ENCODE measurements around the gene ZNF512. TPM values are rescaled to one million over a fixed set of nuclear protein-coding genes. Genes with fewer than 3 reads are reported as not detected.
"Not testable (repeated sequence)": the region's sequence is repeated elsewhere in the genome, so short reads cannot be mapped to it uniquely, and the experiment has no call there.

The ZNF512 gene
- total and polyA plus RNA-seq, 10 donors: 16.7 to 61.8 (median 37.4) TPM

- intact Hi-C loops (cut with DNase I; ENCODE audit: low total_unique reads): no loop called here
- TF ChIP-seq, protein P1, sequence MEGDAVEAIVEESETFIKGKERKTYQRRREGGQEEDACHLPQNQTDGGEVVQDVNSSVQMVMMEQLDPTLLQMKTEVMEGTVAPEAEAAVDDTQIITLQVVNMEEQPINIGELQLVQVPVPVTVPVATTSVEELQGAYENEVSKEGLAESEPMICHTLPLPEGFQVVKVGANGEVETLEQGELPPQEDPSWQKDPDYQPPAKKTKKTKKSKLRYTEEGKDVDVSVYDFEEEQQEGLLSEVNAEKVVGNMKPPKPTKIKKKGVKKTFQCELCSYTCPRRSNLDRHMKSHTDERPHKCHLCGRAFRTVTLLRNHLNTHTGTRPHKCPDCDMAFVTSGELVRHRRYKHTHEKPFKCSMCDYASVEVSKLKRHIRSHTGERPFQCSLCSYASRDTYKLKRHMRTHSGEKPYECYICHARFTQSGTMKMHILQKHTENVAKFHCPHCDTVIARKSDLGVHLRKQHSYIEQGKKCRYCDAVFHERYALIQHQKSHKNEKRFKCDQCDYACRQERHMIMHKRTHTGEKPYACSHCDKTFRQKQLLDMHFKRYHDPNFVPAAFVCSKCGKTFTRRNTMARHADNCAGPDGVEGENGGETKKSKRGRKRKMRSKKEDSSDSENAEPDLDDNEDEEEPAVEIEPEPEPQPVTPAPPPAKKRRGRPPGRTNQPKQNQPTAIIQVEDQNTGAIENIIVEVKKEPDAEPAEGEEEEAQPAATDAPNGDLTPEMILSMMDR (IDR thresholded peaks at IDR 0.05 in 8 of 11, conservative IDR thresholded peaks at IDR 0.05 in 3 of 11): peak in 1 of 11 experiments; percentile 12
- peak in 1 of 3 donors; percentile 27 for TF ChIP-seq POLR2A (IDR thresholded peaks at IDR 0.05)
- peak; percentile 83 to 86 (median 85) for TF ChIP-seq POLR2AphosphoS5 (IDR thresholded peaks at IDR 0.05)
- no peaks in the 10 kb centered on the region for H3K9me3 ChIP-seq
- peak within 1 kb of the TSS; percentile 73 to 91 (median 81) for H3K4me3 ChIP-seq
- DNase-seq: peak; percentile 97
- no peaks in the 10 kb centered on the region for H3K27me3 ChIP-seq (replicated peaks in 1 of 7)
- WGBS, 5 donors: 1% methylated on average over 40 to 44 of the region's 44 CpGs
- H3K27ac ChIP-seq: peak within 1 kb of the TSS; percentile 44 to 88 (median 74)
- H3K36me3 ChIP-seq: peaks cover 0 to 50% (median 38%) of the 10 kb centered on the region in 6 donors
- peaks cover 13 to 58% (median 36%) of the 10 kb centered on the region in 6 donors for H3K4me1 ChIP-seq
Measured at GRCh38 chr2:27628767-27629709, 46.2 kb downstream of the ZNF512 start, which contains the start of the genes CCDC121 and GPN1. CCDC121 (minus strand) TSS chr2:27629012; CDS start chr2:27627799, 1,213 bp downstream. GPN1 (plus strand) TSS chr2:27629050; CDS start chr2:27629059, 9 bp downstream.

DNA sequence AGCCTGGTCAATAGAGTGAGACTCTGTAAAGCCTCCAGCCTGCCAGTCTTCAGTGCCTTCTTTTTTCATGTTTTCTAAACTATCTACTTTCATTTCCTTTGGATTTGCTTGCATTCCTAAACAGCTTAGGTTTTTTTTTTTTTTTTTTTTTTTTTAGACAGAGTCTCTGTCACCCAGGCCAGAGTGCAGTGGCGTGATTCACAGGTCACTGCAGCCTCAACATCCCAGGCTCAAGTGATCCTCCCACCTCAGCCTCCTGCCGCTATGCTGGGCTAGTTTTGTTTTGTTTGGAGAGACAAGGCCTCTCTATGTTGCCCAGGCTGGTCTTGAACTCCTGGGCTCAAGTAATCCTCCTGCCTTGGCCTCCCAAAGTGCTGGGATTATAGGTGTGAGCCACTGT, 47.4 kb downstream of the ZNF512 start:
- H3K36me3 ChIP-seq: peaks cover 4 to 53% (median 44%) of the 10 kb centered on the region in 6 donors
- H3K27ac ChIP-seq; DNase-seq; H3K27me3 ChIP-seq (replicated peaks in 1 of 7); intact Hi-C loops (cut with DNase I; ENCODE audit: low total_unique reads); H3K9me3 ChIP-seq: not testable (repeated sequence)
- peaks cover 13 to 58% (median 36%) of the 10 kb centered on the region in 6 donors for H3K4me1 ChIP-seq
- H3K4me3 ChIP-seq: peak overlapping the region in 2 of 8 donors; percentile 81 to 91
- 92 to 100% (median 98%) methylated on average over 2 of the region's 2 CpGs for WGBS, 5 donors

- peaks cover 4 to 93% (median 83%) of the 10 kb centered on the region in 6 donors for H3K36me3 ChIP-seq
- 94 to 98% (median 94%) methylated on average over 2 of the region's 2 CpGs for WGBS, 5 donors
- peaks cover 8 to 32% (median 14%) of the 10 kb centered on the region in 6 donors for H3K4me1 ChIP-seq
- no peak for TF ChIP-seq POLR2AphosphoS5 (IDR thresholded peaks at IDR 0.05)
- TF ChIP-seq, protein P1 (IDR thresholded peaks at IDR 0.05 in 8 of 11, conservative IDR thresholded peaks at IDR 0.05 in 3 of 11): no peak
- TF ChIP-seq POLR2A (IDR thresholded peaks at IDR 0.05): no peak
- H3K9me3 ChIP-seq: no peaks in the 10 kb centered on the region
- H3K27me3 ChIP-seq (replicated peaks in 1 of 7): no peaks in the 10 kb centered on the region
- intact Hi-C loops (cut with DNase I; ENCODE audit: low total_unique reads): no loop called here
- no peak for DNase-seq
- H3K4me3 ChIP-seq: no peak overlapping the region
- no peak overlapping the region for H3K27ac ChIP-seq
Measured at GRCh38 chr2:27634291-27634690, 51.4 kb downstream of the ZNF512 start.

GRCh38 chr2:27636766-27637165, 53.9 kb downstream of the ZNF512 start:
- H3K27me3 ChIP-seq (replicated peaks in 1 of 7): no peaks in the 10 kb centered on the region
- H3K4me1 ChIP-seq: peaks cover 0 to 7% (median 0%) of the 10 kb centered on the region in 6 donors
- no peaks in the 10 kb centered on the region for H3K9me3 ChIP-seq
- no peak overlapping the region for H3K4me3 ChIP-seq
- TF ChIP-seq, protein P1 (IDR thresholded peaks at IDR 0.05 in 8 of 11, conservative IDR thresholded peaks at IDR 0.05 in 3 of 11): no peak
- no peak for TF ChIP-seq POLR2A (IDR thresholded peaks at IDR 0.05)
- H3K36me3 ChIP-seq: peaks cover 8 to 100% (median 95%) of the 10 kb centered on the region in 6 donors
- WGBS, 5 donors: 92 to 98% (median 95%) methylated on average over 5 of the region's 5 CpGs
- intact Hi-C loops (cut with DNase I; ENCODE audit: low total_unique reads): no loop called here
- H3K27ac ChIP-seq: no peak overlapping the region
- DNase-seq: no peak

Data from spleen (tissue), 11 donors.